ENCODE data around the gene SPTBN4.

DNA sequence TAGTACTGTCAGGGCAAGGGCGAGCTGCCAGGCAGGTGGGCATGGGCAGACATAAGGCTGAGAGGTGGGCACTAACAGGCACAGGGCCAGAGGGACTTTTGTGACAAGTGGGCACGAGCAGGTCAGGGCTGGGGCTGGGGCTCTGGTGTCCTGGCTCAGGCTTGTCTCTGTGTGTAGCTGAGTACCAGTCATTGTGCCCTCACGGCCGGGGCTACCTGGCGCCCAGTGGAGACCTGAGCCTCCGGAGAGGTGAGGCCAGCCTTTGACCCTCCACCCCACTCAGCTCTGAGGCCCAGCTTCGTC lies 155.9 kb downstream of the SPTBN4 start:
- TF ChIP-seq TAF1 (IDR thresholded peaks at IDR 0.05; ENCODE audit: borderline replicate concordance, low read depth, low read length) (no peak), POLR2A (IDR thresholded peaks at IDR 0.05; ENCODE audit: low read depth, low read length) (no peak)
